H1 (cell line): ENCODE data around the gene RABL3. TPM values are rescaled to one million over a fixed set of nuclear protein-coding genes. Genes with fewer than 3 reads are reported as not detected.

Experiments used
- CTCF ChIA-PET: fragments of 300-600 bp; sonication (Branson Sonifier 250); formaldehyde crosslinking; loops from one replicate; lab custom pipeline; 2021; ENCODE audit not compliant: partially characterized antibody; lab: Charles Lee
- POLR2A ChIA-PET: fragments of 300-600 bp; sonication (Branson Sonifier 250); formaldehyde crosslinking; loops from one replicate; lab custom pipeline; 2021; ENCODE audit warnings: inconsistent platforms; ENCODE audit not compliant: partially characterized antibody; lab: Charles Lee
- DNase-seq, 2 experiments: peaks; one replicate each; pipeline versions ENCODE4 v3.0.0 to v3.0.0-alpha.2; 2010 to 2022; ENCODE audit warnings: low spot score in 2 of 2, low read depth in 1 of 2, mixed read lengths in 1 of 2
- FAIRE-seq: peaks from 2 replicates; lab custom pipeline; 2011; peaks lifted over from hg19 to GRCh38; lab: Jason Lieb, UNC
- H2AFZ ChIP-seq: 2 replicates; pipeline ENCODE4 v1.8.1; 2012; ENCODE audit warnings: low read length, inconsistent platforms
- H2AK5ac ChIP-seq: 2 replicates; pipeline ENCODE4 v1.6.1; 2013; ENCODE audit warnings: low read depth, low read length
- H2BK120ac ChIP-seq: replicated peaks from 2 replicates; pipeline ENCODE3; 2013; ENCODE audit warnings: low read depth, low read length, inconsistent platforms
- H2BK12ac ChIP-seq: 2 replicates; pipeline ENCODE4 v1.6.1; 2013; ENCODE audit warnings: low read depth, low read length
- H2BK15ac ChIP-seq: 2 replicates; pipeline ENCODE4 v1.6.1; 2013; ENCODE audit warnings: low read length
- H2BK20ac ChIP-seq: 2 replicates; pipeline ENCODE4 v1.6.1; 2013; ENCODE audit warnings: low read length
- H2BK5ac ChIP-seq: 2 replicates; pipeline ENCODE4 v1.6.1; 2013; ENCODE audit warnings: low read depth, low read length
- H3K14ac ChIP-seq: 2 replicates; pipeline ENCODE4 v1.6.1; 2013; ENCODE audit warnings: inconsistent platforms; ENCODE audit not compliant: insufficient read length
- H3K18ac ChIP-seq: 2 replicates; pipeline ENCODE4 v1.6.1; 2013; ENCODE audit warnings: low read length; ENCODE audit errors: extremely low read depth
- H3K23ac ChIP-seq: 2 replicates; pipeline ENCODE4 v1.6.1; 2013; ENCODE audit warnings: inconsistent platforms; ENCODE audit not compliant: insufficient read length
- H3K23me2 ChIP-seq: 2 replicates; pipeline ENCODE4 v1.6.1; 2013; ENCODE audit warnings: low read depth, low read length
- H3K27ac ChIP-seq: 2 replicates; pipeline ENCODE4 v1.6.1; 2011; ENCODE audit warnings: low read depth, low read length, inconsistent platforms
- H3K27me3 ChIP-seq, 4 experiments: replicated peaks in 1 of 4; 1 replicate in 1 of 4; 2 replicates in 3 of 4; pipeline versions ENCODE4 v1.6.1 to v1.8.1; 2011 to 2013; ENCODE audit warnings: low read length in 3 of 4, mild to moderate bottlenecking in 3 of 4, inconsistent platforms in 2 of 4, mixed read lengths in 2 of 4, moderate library complexity in 1 of 4; ENCODE audit not compliant: control insufficient read depth in 3 of 4, insufficient read depth in 3 of 4; ENCODE audit errors: extremely low read depth in 1 of 4
- H3K36me3 ChIP-seq, 4 experiments: 2 replicates each; pipeline versions ENCODE4 v1.6.1 to v1.8.1; 2011 to 2013; ENCODE audit warnings: mild to moderate bottlenecking in 4 of 4, low read length in 3 of 4, moderate library complexity in 2 of 4, control low read depth in 1 of 4, inconsistent platforms in 1 of 4; ENCODE audit not compliant: insufficient read depth in 4 of 4, control insufficient read depth in 2 of 4
- H3K4ac ChIP-seq: replicated peaks from 2 replicates; pipeline ENCODE3; 2013; ENCODE audit warnings: low read length, low read depth, mixed read lengths, inconsistent platforms; ENCODE audit not compliant: insufficient read length
- H3K4me1 ChIP-seq, 4 experiments: replicated peaks in 1 of 4; 1 replicate in 1 of 4; 2 replicates in 3 of 4; pipeline versions ENCODE4 v1.6.1 to v1.8.1; 2011 to 2013; ENCODE audit warnings: low read length in 3 of 4, inconsistent platforms in 2 of 4, mixed read lengths in 1 of 4; ENCODE audit not compliant: insufficient read depth in 4 of 4, control insufficient read depth in 3 of 4
- H3K4me2 ChIP-seq, 2 experiments: 2 replicates each; pipeline versions ENCODE4 v1.6.1 to v1.8.1; 2011 to 2013; ENCODE audit warnings: low read depth in 2 of 2, low read length in 2 of 2, control low read depth in 1 of 2, inconsistent platforms in 1 of 2, mild to moderate bottlenecking in 1 of 2; ENCODE audit not compliant: insufficient read depth in 1 of 2
- H3K4me3 ChIP-seq, 4 experiments: fragments of 200-600, 300-600 bp in 1 of 4; sonication (generic), shearing (Covaris generic), sonication (Bioruptor Twin) in 1 of 4; 2 replicates each; pipeline versions ENCODE4 v1.5.1 to v1.8.1; 2011 to 2016; ENCODE audit warnings: low read length in 4 of 4, low read depth in 3 of 4, control low read depth in 2 of 4, inconsistent platforms in 2 of 4, mild to moderate bottlenecking in 2 of 4, mixed read lengths in 1 of 4, moderate library complexity in 1 of 4; ENCODE audit not compliant: insufficient read depth in 2 of 4; ENCODE audit errors: extremely low read depth in 1 of 4
- H3K56ac ChIP-seq: replicated peaks from 2 replicates; pipeline ENCODE3; 2013; ENCODE audit warnings: low read depth, mild to moderate bottlenecking, mixed read lengths, low read length, inconsistent platforms; ENCODE audit not compliant: insufficient read length
- H3K79me1 ChIP-seq: 2 replicates; pipeline ENCODE4 v1.6.1; 2013; ENCODE audit warnings: low read depth, low read length, control low read depth
- H3K79me2 ChIP-seq, 2 experiments: 2 replicates each; pipeline versions ENCODE4 v1.6.1 to v1.8.1; 2012 to 2013; ENCODE audit warnings: low read length in 2 of 2, mild to moderate bottlenecking in 2 of 2, inconsistent platforms in 1 of 2; ENCODE audit not compliant: insufficient read depth in 2 of 2, control insufficient read depth in 1 of 2
- H3K9ac ChIP-seq, 4 experiments: replicated peaks in 1 of 4; 1 replicate in 1 of 4; 2 replicates in 3 of 4; pipeline versions ENCODE4 v1.6.1 to v1.8.1; 2011 to 2013; ENCODE audit warnings: low read depth in 3 of 4, low read length in 3 of 4, control low read depth in 2 of 4, mild to moderate bottlenecking in 2 of 4, moderate library complexity in 2 of 4, inconsistent platforms in 1 of 4; ENCODE audit errors: extremely low read depth in 1 of 4
- H3K9me3 ChIP-seq, 2 experiments: 2 replicates each; pipeline versions ENCODE4 v1.6.1 to v1.8.1; 2012 to 2013; ENCODE audit warnings: mild to moderate bottlenecking in 2 of 2, moderate library complexity in 2 of 2, control low read depth in 1 of 2, inconsistent platforms in 1 of 2, low read depth in 1 of 2, low read length in 1 of 2, mixed read lengths in 1 of 2; ENCODE audit not compliant: insufficient read depth in 2 of 2
- H4K20me1 ChIP-seq, 2 experiments: replicated peaks in 1 of 2; 2 replicates each; pipeline versions ENCODE3 to v1.8.1; 2011 to 2013; ENCODE audit warnings: inconsistent platforms in 2 of 2, low read length in 2 of 2, mild to moderate bottlenecking in 1 of 2; ENCODE audit not compliant: insufficient read depth in 2 of 2, control insufficient read depth in 1 of 2
- H4K5ac ChIP-seq: 2 replicates; pipeline ENCODE4 v1.6.1; 2013; ENCODE audit warnings: low read length, low read depth, mixed read lengths, inconsistent platforms; ENCODE audit not compliant: insufficient read length
- H4K8ac ChIP-seq: 2 replicates; pipeline ENCODE4 v1.8.0; 2013; ENCODE audit warnings: mild to moderate bottlenecking, moderate library complexity, low read length, inconsistent platforms; ENCODE audit not compliant: insufficient read depth; ENCODE audit errors: extremely low read depth
- H4K91ac ChIP-seq: replicated peaks from 2 replicates; pipeline ENCODE3; 2013; ENCODE audit warnings: low read length, mixed read lengths, inconsistent platforms; ENCODE audit not compliant: insufficient read length
- ATF2 ChIP-seq: IDR thresholded peaks from 2 replicates; pipeline ENCODE4 v1.6.1; 2012; ENCODE audit warnings: low read length, inconsistent platforms
- CREB1 ChIP-seq: IDR thresholded peaks from 2 replicates; pipeline ENCODE4 v1.6.1; 2012; ENCODE audit warnings: inconsistent platforms
- HDAC6 ChIP-seq: IDR thresholded peaks from one replicate; pipeline ENCODE4 v1.7.1; 2012; ENCODE audit warnings: low read depth, mild to moderate bottlenecking, inconsistent platforms, low read length, moderate library complexity
- MAX ChIP-seq: IDR thresholded peaks from 2 replicates; pipeline ENCODE4 v1.6.1; 2012; ENCODE audit warnings: inconsistent platforms
- SIRT6 ChIP-seq: IDR thresholded peaks from one replicate; pipeline ENCODE4 v1.7.1; 2012; ENCODE audit warnings: low read length, inconsistent platforms
- SRF ChIP-seq: IDR thresholded peaks from 2 replicates; pipeline ENCODE4 v1.6.1; 2011; ENCODE audit warnings: mild to moderate bottlenecking, low read depth, low read length, moderate library complexity
- TCF12 ChIP-seq: IDR thresholded peaks from 2 replicates; pipeline ENCODE4 v1.6.1; 2011; ENCODE audit warnings: low read depth, mild to moderate bottlenecking, low read length
- WGBS, 2 experiments: shearing (Covaris generic) in 1 of 2; methylation state at CpG; one replicate each; pipeline versions ENCODE4 v1.1.6 to v1.1.7; 2013 to 2015; ENCODE audit warnings: low lambda C conversion rate in 2 of 2, mixed read lengths in 2 of 2, inconsistent platforms in 1 of 2, low coverage in 1 of 2, missing lambda C conversion rate in 1 of 2; ENCODE audit not compliant: insufficient replicate concordance in 2 of 2, insufficient coverage in 1 of 2, insufficient read length in 1 of 2; ENCODE audit errors: extremely low coverage in 1 of 2, missing lambda C conversion rate in 1 of 2; 5-methylcytosine and 5-hydroxymethylcytosine counted together
- long read RNA-seq, 2 experiments: library from RNA in 1 of 2; library from capped mRNA in 1 of 2; stranded (forward); transcript quantifications; one replicate each; pipeline ENCODE4 v2.0.0, GENCODE V29; 2021; ENCODE audit warnings: inconsistent platforms in 1 of 2
- polyA minus RNA-seq, 3 experiments: library from RNA; depleted of rRNA, polyadenylated mRNA; stranded (reverse); fragments of >200 nt; gene quantifications; 1 replicate in 2 of 3; 2 replicates in 1 of 3; pipeline ENCODE4 v1.2.3, GENCODE V29; 2011
- polyA plus RNA-seq, 7 experiments: library from polyadenylated mRNA; depleted of rRNA in 3 of 7; stranded (reverse) in 5 of 7; unstranded in 2 of 7; fragments of >200 nt in 5 of 7; fragments of 200-250 nt in 2 of 7; gene quantifications; 1 replicate in 5 of 7; 2 replicates in 1 of 7; 4 replicates in 1 of 7; pipeline versions ENCODE4 v1.2.1 to v1.2.3, GENCODE V29; 2011 to 2013; ENCODE audit warnings: missing spikeins in 2 of 7, mixed read lengths in 2 of 7
- total RNA-seq: library from RNA; stranded (reverse); fragmentation: NEBNext Ultra II Directional; extraction: Animal tissue kit (Norgen Biotek cat#: 25700); gene quantifications from 2 replicates; pipeline ENCODE4 v1.2.1, GENCODE V29; 2021

RABL3 gene
- total RNA-seq (18.5 and 19.2 TPM in 2 replicates), polyA plus RNA-seq (2011; rRNA removed) (2.3 and 4.4 TPM in 2 replicates), polyA minus RNA-seq (2011; rRNA and poly(A)+ RNA removed) (5.7 and 9.7 TPM in 2 replicates)
- 4.5 TPM for polyA plus RNA-seq (2011; cell fraction: cytosol; rRNA removed)
- 1.5 TPM for polyA plus RNA-seq (2011; cell fraction: nucleus; rRNA removed)
- polyA plus RNA-seq (2012, experiment 1 of 2): 11.8 to 23.0 TPM (median 17.3 TPM) in 4 replicates
- 1.4 TPM for polyA plus RNA-seq (2012, experiment 2 of 2)
- 8.7 TPM for polyA plus RNA-seq (2013, experiment 1 of 2)
- 8.6 TPM for polyA plus RNA-seq (2013, experiment 2 of 2)
- 5.7 TPM for polyA minus RNA-seq (2011; cell fraction: cytosol; rRNA and poly(A)+ RNA removed)
- 7.4 TPM for polyA minus RNA-seq (2011; cell fraction: nucleus; rRNA and poly(A)+ RNA removed)
- long read RNA-seq, experiment 1, partial matches to known transcripts: 0 of 10 reads
- long read RNA-seq, experiment 1, other reads (novel, unspliced or antisense): 6 of 10 reads
- long read RNA-seq, experiment 2, transcript RABL3-201 (8 exons, 3,883 nt): major isoform, 20 of 22 reads
- long read RNA-seq, experiment 2, partial matches to known transcripts: 0 of 22 reads
- long read RNA-seq, experiment 2, other reads (novel, unspliced or antisense): 2 of 22 reads

DNA sequence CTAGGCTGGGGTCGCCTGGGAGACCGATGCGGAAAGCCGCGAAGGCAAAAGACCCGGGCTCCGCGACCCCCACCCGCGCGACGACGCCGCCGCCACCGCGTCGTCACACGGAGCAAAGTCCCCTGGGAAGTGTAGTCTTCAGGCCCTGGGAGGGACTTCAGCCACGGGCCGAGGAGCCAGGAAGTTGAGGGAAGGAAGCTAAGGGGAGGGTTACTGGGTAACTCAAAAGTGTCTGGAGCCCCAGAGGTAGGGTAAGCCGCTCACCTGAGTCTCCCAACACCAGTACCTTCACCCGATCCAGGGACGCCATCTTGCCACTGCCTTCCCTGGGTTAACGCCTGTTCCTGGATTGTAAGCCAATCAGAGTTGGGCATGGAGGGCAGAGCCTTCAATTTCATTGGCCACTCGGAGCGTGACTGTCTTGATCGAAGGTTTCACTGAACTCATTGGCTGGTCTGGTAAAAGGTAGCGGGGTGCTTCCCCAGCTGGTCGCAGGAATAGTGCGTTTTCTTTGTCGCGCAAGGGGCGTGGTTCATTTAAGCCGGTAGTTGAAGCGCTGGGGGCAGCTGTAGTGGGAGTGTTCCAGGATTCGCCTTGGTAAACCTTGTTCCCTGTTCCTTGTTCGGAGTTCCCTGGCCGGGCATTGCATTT lies at the start of gene RABL3, which contains the start of gene GTF2E1:
RABL3 (minus strand) TSS at position 319 of the 651 bp plus-strand sequence; CDS start at position 310, 9 bp downstream.
GTF2E1 (plus strand) TSS at position 547 of the 651 bp plus-strand sequence. CDS start 7,809 bp downstream, outside the sequence.
- peaks cover 23 to 46% of the 10 kb centered on the region in 2 experiments for H3K79me2 ChIP-seq
- H2BK5ac ChIP-seq: peak within 1 kb of the TSS; percentile 98
- H3K27me3 ChIP-seq: no peaks in the 10 kb centered on the region
- H3K9ac ChIP-seq: peak within 1 kb of the TSS; percentile 82 to 99 (median 98)
- no peak within 1 kb of the TSS for H3K23ac ChIP-seq
- H3K56ac ChIP-seq: peak within 1 kb of the TSS; percentile 2
- H4K20me1 ChIP-seq: no peaks in the 10 kb centered on the region
- H2BK120ac ChIP-seq: peak within 1 kb of the TSS; percentile 63
- H4K8ac ChIP-seq: peak within 1 kb of the TSS; percentile 100; the same call in 1 of the 2 replicates
- H3K27ac ChIP-seq: peak within 1 kb of the TSS; percentile 100
- DNase-seq (peak; percentile 98), FAIRE-seq (peak; percentile 99)
- peaks cover 0 to 20% (median 1%) of the 10 kb centered on the region in 4 experiments; a peak in 6 of 8 replicates for H3K36me3 ChIP-seq
- peak within 1 kb of the TSS; percentile 80 for H4K91ac ChIP-seq
- H3K4ac ChIP-seq: no peak within 1 kb of the TSS
- CTCF ChIA-PET: no interaction called here
- H2BK12ac ChIP-seq: peak within 1 kb of the TSS; percentile 95
- H3K4me2 ChIP-seq: peak within 1 kb of the TSS; percentile 92 to 97
- H2BK15ac ChIP-seq: peak within 1 kb of the TSS; percentile 29; the same call in 1 of the 2 replicates
- H2AFZ ChIP-seq: peak within 1 kb of the TSS; percentile 98
- peaks cover 14 to 19% of the 10 kb centered on the region in 2 experiments for H3K9me3 ChIP-seq
- H3K4me3 ChIP-seq: peak within 1 kb of the TSS; percentile 92 to 97 (median 94)
- H3K14ac ChIP-seq: no peak within 1 kb of the TSS
- peaks cover 8% of the 10 kb centered on the region for H3K79me1 ChIP-seq
- peaks cover 12% of the 10 kb centered on the region for H3K23me2 ChIP-seq
- H2AK5ac ChIP-seq: peak within 1 kb of the TSS; percentile 96
- peaks cover 3 to 11% (median 7%) of the 10 kb centered on the region in 4 experiments; a peak in 6 of 7 replicates for H3K4me1 ChIP-seq
- H4K5ac ChIP-seq: peak within 1 kb of the TSS; percentile 100
- POLR2A ChIA-PET: interaction anchor here (0.7 to 3.1 kb wide), 11 partner anchors 11 to 468 kb away, joined by 3 to 12 read pairs (median 4); no protein-coding TSS in a partner anchor
- H3K18ac ChIP-seq: peak within 1 kb of the TSS; percentile 99
- no peak within 1 kb of the TSS; the same call in 1 of the 2 replicates for H2BK20ac ChIP-seq
- WGBS, 2 experiments: 2% methylated on average over 39 of the region's 39 CpGs; no CpG with 5 or more reads in 1 of the 2 experiments
- peak; percentile 96 for TF ChIP-seq CREB1
- no peak for TF ChIP-seq HDAC6
- TF ChIP-seq SIRT6: no peak
- peak; percentile 57 for TF ChIP-seq SRF
- TF ChIP-seq ATF2: 0 out of 2 replicates have a peak, but pooled peaks have one; percentile 32
- peak; percentile 33 for TF ChIP-seq MAX
- TF ChIP-seq TCF12: no peak
